ENCODE data around the gene ELK3. TPM values are rescaled to one million over a fixed set of nuclear protein-coding genes. Genes with fewer than 3 reads are reported as not detected.

ELK3 gene
- total and polyA plus RNA-seq, 2 of the 13 experiments (the other 11 are each of a cell fraction or from before 2014, with no cell fraction given), result 2.9 to 3.2 TPM

DNA sequence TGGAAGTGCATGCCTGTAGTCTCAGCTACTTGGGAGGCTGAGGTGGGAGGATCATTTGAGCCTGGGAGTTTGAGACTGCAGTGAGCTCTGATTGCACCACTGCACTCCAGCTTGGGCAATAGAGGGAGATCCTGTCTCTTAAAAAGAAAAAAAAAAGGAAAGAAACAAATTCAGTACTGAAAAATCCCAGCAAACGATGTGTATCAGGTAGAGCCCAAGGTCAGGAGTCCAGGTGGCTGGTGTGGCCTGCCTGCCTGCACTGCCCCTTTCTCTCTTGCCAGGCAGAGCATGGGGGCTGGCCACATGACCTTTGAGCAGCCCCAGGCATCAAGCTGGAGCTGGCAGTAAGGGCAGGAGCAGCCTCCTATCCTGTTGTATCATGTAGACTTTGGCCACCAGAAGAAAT is 31.8 kb downstream of the ELK3 start (continued):
- TF ChIP-seq ZNF292 (CRISPR knock-in tag; IDR thresholded peaks at IDR 0.05; ENCODE audit: borderline replicate concordance, low read depth) (peak; percentile 74; the same call in 1 of the 2 replicates), ZNF496 (CRISPR knock-in tag; IDR thresholded peaks at IDR 0.05; ENCODE audit: insufficient replicate concordance) (no peak), ZNF383 (CRISPR knock-in tag; IDR thresholded peaks at IDR 0.05; ENCODE audit: borderline replicate concordance) (no peak), SNAPC2 (CRISPR knock-in tag; IDR thresholded peaks at IDR 0.05) (no peak), HNRNPL (IDR thresholded peaks at IDR 0.05; ENCODE audit: low read depth, low read length) (peak; percentile 83; the same call in 1 of the 2 replicates), SNAI1 (CRISPR knock-in tag; IDR thresholded peaks at IDR 0.05; ENCODE audit: borderline replicate concordance) (no peak), CEBPG (CRISPR knock-in tag; IDR thresholded peaks at IDR 0.05) (peak; percentile 77), ZBTB3 (CRISPR knock-in tag; IDR thresholded peaks at IDR 0.05; ENCODE audit: borderline replicate concordance, low read depth) (no peak), AKAP8 (CRISPR knock-in tag; IDR thresholded peaks at IDR 0.05) (no peak), MED13 (CRISPR knock-in tag; IDR thresholded peaks at IDR 0.05) (no peak), ZKSCAN8 (CRISPR knock-in tag; IDR thresholded peaks at IDR 0.05; ENCODE audit: borderline replicate concordance) (no peak), MLLT10 (CRISPR knock-in tag; IDR thresholded peaks at IDR 0.05) (no peak), NKX3-1 (CRISPR knock-in tag; IDR thresholded peaks at IDR 0.05) (no peak), SIX1 (CRISPR knock-in tag; IDR thresholded peaks at IDR 0.05; ENCODE audit: borderline replicate concordance) (no peak), NR2F2 (IDR thresholded peaks at IDR 0.05; ENCODE audit: borderline replicate concordance, low read depth) (no peak), SAP130 (CRISPR knock-in tag; IDR thresholded peaks at IDR 0.05; ENCODE audit: low read depth) (peak; percentile 49; the same call in 1 of the 2 replicates), HES4 (CRISPR knock-in tag; IDR thresholded peaks at IDR 0.05; ENCODE audit: borderline replicate concordance) (no peak), ZNF282 (IDR thresholded peaks at IDR 0.05; ENCODE audit: partially characterized antibody) (no peak), KLF12 (CRISPR knock-in tag; IDR thresholded peaks at IDR 0.05; ENCODE audit: borderline replicate concordance) (no peak), EEA1 (CRISPR knock-in tag; IDR thresholded peaks at IDR 0.05; ENCODE audit: borderline replicate concordance) (no peak), MXD4 (CRISPR knock-in tag; IDR thresholded peaks at IDR 0.05) (no peak), ZMAT3 (CRISPR knock-in tag; conservative IDR thresholded peaks at IDR 0.05) (no peak)
- TF ChIP-seq, protein P1, sequence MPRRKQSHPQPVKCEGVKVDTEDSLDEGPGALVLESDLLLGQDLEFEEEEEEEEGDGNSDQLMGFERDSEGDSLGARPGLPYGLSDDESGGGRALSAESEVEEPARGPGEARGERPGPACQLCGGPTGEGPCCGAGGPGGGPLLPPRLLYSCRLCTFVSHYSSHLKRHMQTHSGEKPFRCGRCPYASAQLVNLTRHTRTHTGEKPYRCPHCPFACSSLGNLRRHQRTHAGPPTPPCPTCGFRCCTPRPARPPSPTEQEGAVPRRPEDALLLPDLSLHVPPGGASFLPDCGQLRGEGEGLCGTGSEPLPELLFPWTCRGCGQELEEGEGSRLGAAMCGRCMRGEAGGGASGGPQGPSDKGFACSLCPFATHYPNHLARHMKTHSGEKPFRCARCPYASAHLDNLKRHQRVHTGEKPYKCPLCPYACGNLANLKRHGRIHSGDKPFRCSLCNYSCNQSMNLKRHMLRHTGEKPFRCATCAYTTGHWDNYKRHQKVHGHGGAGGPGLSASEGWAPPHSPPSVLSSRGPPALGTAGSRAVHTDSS (CRISPR knock-in tag; conservative IDR thresholded peaks at IDR 0.05), result no peak
- TF ChIP-seq, protein P2, sequence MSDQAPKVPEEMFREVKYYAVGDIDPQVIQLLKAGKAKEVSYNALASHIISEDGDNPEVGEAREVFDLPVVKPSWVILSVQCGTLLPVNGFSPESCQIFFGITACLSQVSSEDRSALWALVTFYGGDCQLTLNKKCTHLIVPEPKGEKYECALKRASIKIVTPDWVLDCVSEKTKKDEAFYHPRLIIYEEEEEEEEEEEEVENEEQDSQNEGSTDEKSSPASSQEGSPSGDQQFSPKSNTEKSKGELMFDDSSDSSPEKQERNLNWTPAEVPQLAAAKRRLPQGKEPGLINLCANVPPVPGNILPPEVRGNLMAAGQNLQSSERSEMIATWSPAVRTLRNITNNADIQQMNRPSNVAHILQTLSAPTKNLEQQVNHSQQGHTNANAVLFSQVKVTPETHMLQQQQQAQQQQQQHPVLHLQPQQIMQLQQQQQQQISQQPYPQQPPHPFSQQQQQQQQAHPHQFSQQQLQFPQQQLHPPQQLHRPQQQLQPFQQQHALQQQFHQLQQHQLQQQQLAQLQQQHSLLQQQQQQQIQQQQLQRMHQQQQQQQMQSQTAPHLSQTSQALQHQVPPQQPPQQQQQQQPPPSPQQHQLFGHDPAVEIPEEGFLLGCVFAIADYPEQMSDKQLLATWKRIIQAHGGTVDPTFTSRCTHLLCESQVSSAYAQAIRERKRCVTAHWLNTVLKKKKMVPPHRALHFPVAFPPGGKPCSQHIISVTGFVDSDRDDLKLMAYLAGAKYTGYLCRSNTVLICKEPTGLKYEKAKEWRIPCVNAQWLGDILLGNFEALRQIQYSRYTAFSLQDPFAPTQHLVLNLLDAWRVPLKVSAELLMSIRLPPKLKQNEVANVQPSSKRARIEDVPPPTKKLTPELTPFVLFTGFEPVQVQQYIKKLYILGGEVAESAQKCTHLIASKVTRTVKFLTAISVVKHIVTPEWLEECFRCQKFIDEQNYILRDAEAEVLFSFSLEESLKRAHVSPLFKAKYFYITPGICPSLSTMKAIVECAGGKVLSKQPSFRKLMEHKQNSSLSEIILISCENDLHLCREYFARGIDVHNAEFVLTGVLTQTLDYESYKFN (CRISPR knock-in tag; conservative IDR thresholded peaks at IDR 0.05), result peak; percentile 76
- TF ChIP-seq, protein P3, sequence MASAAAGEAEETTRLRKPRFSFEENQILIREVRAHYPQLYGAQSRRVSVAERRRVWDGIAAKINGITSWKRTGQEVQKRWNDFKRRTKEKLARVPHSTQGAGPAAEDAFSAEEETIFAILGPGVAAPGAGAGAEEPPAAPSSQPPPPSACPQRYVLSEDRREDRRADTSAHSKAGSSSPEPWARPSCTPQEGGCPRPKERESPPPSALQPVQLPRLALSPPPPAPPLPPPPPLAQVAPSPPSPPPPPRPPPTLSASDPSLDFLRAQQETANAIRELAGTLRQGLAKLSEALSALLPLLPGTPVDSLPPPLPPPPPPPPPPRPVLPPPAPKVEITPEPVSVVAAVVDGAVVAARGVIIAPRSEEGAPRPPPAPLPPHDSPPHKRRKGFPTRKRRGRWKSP (CRISPR knock-in tag; IDR thresholded peaks at IDR 0.05), result no peak
- TF ChIP-seq, protein P4, sequence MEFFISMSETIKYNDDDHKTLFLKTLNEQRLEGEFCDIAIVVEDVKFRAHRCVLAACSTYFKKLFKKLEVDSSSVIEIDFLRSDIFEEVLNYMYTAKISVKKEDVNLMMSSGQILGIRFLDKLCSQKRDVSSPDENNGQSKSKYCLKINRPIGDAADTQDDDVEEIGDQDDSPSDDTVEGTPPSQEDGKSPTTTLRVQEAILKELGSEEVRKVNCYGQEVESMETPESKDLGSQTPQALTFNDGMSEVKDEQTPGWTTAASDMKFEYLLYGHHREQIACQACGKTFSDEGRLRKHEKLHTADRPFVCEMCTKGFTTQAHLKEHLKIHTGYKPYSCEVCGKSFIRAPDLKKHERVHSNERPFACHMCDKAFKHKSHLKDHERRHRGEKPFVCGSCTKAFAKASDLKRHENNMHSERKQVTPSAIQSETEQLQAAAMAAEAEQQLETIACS (CRISPR knock-in tag; IDR thresholded peaks at IDR 0.05), result no peak

Data from HepG2 (cell line).